Fibroblast of pulmonary artery (primary cell): ENCODE data around the gene NCOR2.

Source experiments
- DNase-seq: peaks from one replicate; pipeline ENCODE4 v3.0.0-alpha.2; 2010; ENCODE audit warnings: low read depth
- H3K4me3 ChIP-seq: replicated peaks from 2 replicates; pipeline ENCODE4 v1.5.1; 2011; ENCODE audit warnings: low read depth, mild to moderate bottlenecking, control low read depth, low read length, moderate library complexity
- TF ChIP-seq, protein P1 (sequence below): IDR thresholded peaks from 2 replicates; pipeline ENCODE4 v1.5.1; 2011; ENCODE audit warnings: mild to moderate bottlenecking, control low read depth, low read length, inconsistent platforms; ENCODE audit errors: missing control alignments

Gene NCOR2

DNA sequence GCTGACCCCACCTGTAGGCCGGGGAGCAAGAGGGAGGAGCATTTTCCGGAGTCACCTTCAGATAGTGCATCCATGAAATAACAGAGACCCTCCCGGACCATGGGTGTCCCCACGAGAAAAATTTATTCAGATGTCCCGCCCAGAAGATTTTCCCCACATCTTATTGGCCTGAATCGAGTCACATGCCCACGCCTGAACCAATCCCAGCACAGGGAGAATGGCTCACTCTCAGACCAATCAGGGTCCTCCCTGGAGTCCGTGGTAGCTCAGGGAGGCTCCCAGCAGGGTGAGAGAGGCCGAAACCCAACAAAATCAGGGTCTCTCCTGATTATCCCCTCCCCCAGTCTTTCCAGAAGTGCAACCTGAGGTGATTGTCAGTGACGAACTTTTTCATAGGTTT, 16.4 kb upstream of the NCOR2 start:
- no peak overlapping the region for H3K4me3 ChIP-seq
- TF ChIP-seq, protein P1, sequence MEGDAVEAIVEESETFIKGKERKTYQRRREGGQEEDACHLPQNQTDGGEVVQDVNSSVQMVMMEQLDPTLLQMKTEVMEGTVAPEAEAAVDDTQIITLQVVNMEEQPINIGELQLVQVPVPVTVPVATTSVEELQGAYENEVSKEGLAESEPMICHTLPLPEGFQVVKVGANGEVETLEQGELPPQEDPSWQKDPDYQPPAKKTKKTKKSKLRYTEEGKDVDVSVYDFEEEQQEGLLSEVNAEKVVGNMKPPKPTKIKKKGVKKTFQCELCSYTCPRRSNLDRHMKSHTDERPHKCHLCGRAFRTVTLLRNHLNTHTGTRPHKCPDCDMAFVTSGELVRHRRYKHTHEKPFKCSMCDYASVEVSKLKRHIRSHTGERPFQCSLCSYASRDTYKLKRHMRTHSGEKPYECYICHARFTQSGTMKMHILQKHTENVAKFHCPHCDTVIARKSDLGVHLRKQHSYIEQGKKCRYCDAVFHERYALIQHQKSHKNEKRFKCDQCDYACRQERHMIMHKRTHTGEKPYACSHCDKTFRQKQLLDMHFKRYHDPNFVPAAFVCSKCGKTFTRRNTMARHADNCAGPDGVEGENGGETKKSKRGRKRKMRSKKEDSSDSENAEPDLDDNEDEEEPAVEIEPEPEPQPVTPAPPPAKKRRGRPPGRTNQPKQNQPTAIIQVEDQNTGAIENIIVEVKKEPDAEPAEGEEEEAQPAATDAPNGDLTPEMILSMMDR, result no peak
- no peak for DNase-seq

DNA sequence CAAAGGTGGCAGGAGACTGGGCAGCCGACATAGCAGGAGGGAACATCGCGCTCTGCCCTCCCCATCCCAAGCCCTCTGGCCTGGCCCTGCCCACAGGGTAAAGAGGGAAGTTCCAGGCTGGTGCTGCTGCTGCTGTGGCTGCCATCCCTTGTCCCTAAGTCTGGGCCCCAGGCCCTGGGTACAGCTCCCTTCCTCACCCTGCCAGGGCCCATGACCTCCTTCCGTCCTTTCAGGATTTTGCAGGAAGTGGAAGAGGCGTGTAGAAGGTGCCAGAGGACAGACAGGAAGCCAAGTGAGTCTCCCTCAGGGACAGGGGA, 14.7 kb upstream of the NCOR2 start:
- TF ChIP-seq, protein P1, result no peak
- no peak overlapping the region for H3K4me3 ChIP-seq
- DNase-seq, result no peak

DNA sequence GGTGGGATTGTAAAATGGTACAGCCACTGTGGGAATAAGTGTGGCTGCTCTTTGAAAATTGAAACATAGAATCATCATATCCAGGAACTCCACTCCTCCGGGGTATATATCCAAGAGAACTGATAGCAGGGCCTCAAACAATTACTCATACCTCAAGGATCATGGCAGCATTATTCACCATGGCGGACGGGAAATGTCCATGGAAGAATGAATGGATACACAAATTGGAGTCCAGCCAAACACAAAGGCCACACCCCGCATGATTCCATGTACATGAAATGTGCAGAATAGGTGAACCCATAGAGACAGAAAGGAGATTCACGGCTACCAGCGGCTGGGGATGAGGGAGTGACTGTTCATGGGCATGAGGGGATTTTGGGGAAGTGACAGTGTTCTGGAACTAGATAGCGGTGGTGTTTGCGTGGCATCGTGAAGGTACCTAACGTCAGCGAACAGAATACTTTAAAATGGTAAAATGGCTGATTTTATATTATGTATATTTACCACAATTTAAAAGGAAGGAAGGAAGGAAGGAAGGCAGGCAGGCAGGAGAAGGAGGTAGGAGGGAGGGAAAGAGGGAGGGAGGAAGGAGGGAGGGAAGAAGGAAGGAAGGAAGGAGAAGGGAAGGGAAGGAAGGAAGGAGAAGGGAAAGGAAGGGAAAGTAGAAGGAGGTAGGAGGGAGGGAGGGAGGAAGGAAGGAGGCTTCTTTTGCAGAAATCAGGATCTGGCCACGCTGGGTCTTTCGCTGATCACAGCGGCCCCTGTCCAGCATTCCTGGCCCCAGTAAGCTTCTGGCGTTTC, 14.1 kb upstream of the NCOR2 start:
- H3K4me3 ChIP-seq, result no peak overlapping the region
- DNase-seq, result peak; percentile 82
- TF ChIP-seq, protein P1, result no peak

DNA sequence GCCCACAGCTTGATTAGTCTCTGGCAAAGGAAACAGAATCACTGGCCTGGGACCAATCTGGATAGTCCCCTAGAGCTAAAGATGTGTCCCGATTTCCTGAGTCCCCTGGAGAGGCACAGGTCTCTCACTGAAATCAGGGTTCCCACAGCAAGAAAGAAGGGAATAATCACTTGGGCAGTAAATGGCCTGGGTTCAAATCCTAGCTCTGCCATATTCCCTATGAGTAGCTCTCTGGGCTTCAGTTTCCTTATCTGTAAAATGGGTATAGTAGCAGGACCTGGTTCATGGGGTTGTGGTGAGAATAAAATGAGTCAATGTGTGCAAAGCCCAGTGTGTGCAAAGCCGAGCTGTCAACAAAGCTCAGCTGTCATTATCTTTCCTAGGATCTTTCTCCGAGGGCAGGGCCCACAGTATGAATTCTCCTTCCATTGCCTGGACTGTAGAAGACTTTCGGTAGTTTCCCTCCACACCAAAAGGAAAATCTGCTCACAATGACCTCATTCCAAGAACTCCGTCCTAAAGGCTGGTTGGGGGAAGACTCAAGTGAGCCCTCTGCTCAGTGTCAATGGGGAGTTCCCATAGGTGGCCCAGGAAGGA, 12.6 kb upstream of the NCOR2 start:
- no peak overlapping the region for H3K4me3 ChIP-seq
- DNase-seq, result no peak
- TF ChIP-seq, protein P1, result no peak

DNA sequence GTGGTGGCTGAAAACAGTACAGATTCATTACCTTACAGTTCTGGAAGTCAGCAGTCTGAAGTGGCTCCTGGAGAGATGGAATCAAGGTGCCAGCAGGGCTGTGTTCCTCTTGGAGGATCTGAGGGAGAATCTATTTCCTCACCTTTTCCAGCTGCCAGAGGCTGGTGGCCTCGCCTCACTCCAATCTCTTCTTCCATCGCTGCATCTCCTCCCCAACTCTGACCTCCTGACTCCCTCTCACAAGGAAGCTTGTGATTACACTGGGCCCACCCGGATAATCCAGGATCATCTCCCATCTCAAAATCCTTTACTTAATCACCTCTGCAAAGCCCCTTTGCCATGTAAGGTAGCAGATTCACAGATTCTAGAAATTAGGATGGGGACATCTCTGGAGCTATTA, 11.4 kb upstream of the NCOR2 start:
- TF ChIP-seq, protein P1, result no peak
- DNase-seq, result no peak
- no peak overlapping the region for H3K4me3 ChIP-seq

DNA sequence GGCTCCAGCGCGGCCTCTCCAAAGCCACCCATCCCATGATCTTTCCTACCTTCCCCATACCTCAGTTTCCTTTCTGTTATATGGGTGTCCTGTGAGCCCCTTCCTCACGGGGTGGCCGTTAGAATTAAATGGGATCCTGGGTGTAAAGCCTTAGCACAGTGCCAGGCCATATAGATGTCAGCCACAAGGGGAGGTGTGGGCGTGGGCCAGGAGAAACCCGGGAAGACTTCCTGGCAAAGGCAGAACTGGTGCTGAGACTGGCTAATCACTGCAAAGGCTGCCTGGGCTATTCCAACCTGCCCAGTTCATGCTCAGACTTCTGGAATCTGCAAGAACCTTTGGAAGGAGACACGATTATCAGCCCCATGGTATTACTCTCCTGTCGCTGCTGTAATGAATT, 11.0 kb upstream of the NCOR2 start:
- no peak overlapping the region for H3K4me3 ChIP-seq
- DNase-seq, result no peak
- TF ChIP-seq, protein P1, result no peak

DNA sequence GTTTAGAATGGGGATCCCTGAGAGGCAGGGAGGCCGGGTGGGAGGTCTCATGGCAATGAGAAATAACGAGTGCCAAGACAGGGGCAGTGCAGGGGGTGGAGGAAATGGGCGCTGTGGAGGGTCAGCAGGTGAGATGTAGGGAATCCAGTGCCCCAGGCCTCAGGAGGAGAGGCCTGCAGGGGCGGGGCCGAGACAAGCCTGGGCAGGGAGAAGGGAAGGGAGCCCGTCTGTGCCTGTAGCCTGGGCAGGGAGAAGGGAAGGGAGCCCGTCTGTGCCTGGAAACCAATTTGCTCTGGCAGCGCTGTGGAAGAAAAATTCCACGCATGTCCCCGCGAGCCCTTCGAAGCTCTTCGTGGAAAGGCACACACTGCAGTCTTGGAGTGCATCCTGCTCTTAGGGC, 10.6 kb upstream of the NCOR2 start:
- DNase-seq, result no peak
- H3K4me3 ChIP-seq, result no peak overlapping the region
- TF ChIP-seq, protein P1, result no peak
